ENCODE results near the gene ZDHHC21.

The ZDHHC21 gene

GRCh38 chr9:14574173-14574572, 119.1 kb downstream of the ZDHHC21 start:
- Histone ChIP-seq H3K9me3 (ENCODE audit: control insufficient read depth in 2 of 2, low read length in 2 of 2) (peaks cover 0 to 2% of the 10 kb centered on the region in 2 donors), H3K27ac (ENCODE audit: low read depth in 2 of 2, low read length in 2 of 2) (no peak overlapping the region), H3K36me3 (ENCODE audit: control insufficient read depth in 2 of 2, insufficient read depth in 2 of 2, low read length in 2 of 2) (no peaks in the 10 kb centered on the region), H3K4me1 (ENCODE audit: control insufficient read depth in 2 of 2, insufficient read depth in 2 of 2, low read length in 2 of 2) (no peaks in the 10 kb centered on the region), H3K4me3 (ENCODE audit: low read length in 2 of 2) (no peak overlapping the region), H3K9ac (ENCODE audit: low read depth in 1 of 2, low read length in 2 of 2) (no peak overlapping the region), H3K27me3 (ENCODE audit: control insufficient read depth in 2 of 2, insufficient read depth in 2 of 2, low read length in 2 of 2) (no peaks in the 10 kb centered on the region)

- no peak overlapping the region for H3K9ac ChIP-seq (ENCODE audit: low read depth in 1 of 2, low read length in 2 of 2)
- no peaks in the 10 kb centered on the region for H3K4me1 ChIP-seq (ENCODE audit: control insufficient read depth in 2 of 2, insufficient read depth in 2 of 2, low read length in 2 of 2)
Measured at GRCh38 chr9:14573319-14573718, 119.9 kb downstream of the ZDHHC21 start.

GRCh38 chr9:14565352-14566016, 127.7 kb downstream of the ZDHHC21 start:
- Histone ChIP-seq H3K9ac (ENCODE audit: low read depth in 1 of 2, low read length in 2 of 2) (no peak overlapping the region), H3K4me3 (ENCODE audit: low read length in 2 of 2) (no peak overlapping the region), H3K27ac (ENCODE audit: low read depth in 2 of 2, low read length in 2 of 2) (no peak overlapping the region), H3K27me3 (ENCODE audit: control insufficient read depth in 2 of 2, insufficient read depth in 2 of 2, low read length in 2 of 2) (no peaks in the 10 kb centered on the region), H3K9me3 (ENCODE audit: control insufficient read depth in 2 of 2, low read length in 2 of 2) (no peaks in the 10 kb centered on the region), H3K36me3 (ENCODE audit: control insufficient read depth in 2 of 2, insufficient read depth in 2 of 2, low read length in 2 of 2) (no peaks in the 10 kb centered on the region), H3K4me1 (ENCODE audit: control insufficient read depth in 2 of 2, insufficient read depth in 2 of 2, low read length in 2 of 2) (no peaks in the 10 kb centered on the region)

More at GRCh38 chr9:14573319-14573718, 119.9 kb downstream of the ZDHHC21 start:
- Histone ChIP-seq H3K27ac (ENCODE audit: low read depth in 2 of 2, low read length in 2 of 2) (no peak overlapping the region), H3K36me3 (ENCODE audit: control insufficient read depth in 2 of 2, insufficient read depth in 2 of 2, low read length in 2 of 2) (no peaks in the 10 kb centered on the region), H3K4me3 (ENCODE audit: low read length in 2 of 2) (no peak overlapping the region), H3K9me3 (ENCODE audit: control insufficient read depth in 2 of 2, low read length in 2 of 2) (peaks cover 0 to 2% of the 10 kb centered on the region in 2 donors), H3K27me3 (ENCODE audit: control insufficient read depth in 2 of 2, insufficient read depth in 2 of 2, low read length in 2 of 2) (no peaks in the 10 kb centered on the region)

GRCh38 chr9:14563902-14564624, 129.2 kb downstream of the ZDHHC21 start:
- no peaks in the 10 kb centered on the region for H3K36me3 ChIP-seq (ENCODE audit: control insufficient read depth in 2 of 2, insufficient read depth in 2 of 2, low read length in 2 of 2)
- no peak overlapping the region for H3K27ac ChIP-seq (ENCODE audit: low read depth in 2 of 2, low read length in 2 of 2)
- H3K27me3 ChIP-seq (ENCODE audit: control insufficient read depth in 2 of 2, insufficient read depth in 2 of 2, low read length in 2 of 2) = no peaks in the 10 kb centered on the region
- no peaks in the 10 kb centered on the region for H3K9me3 ChIP-seq (ENCODE audit: control insufficient read depth in 2 of 2, low read length in 2 of 2)
- no peak overlapping the region for H3K9ac ChIP-seq (ENCODE audit: low read depth in 1 of 2, low read length in 2 of 2)
- H3K4me3 ChIP-seq (ENCODE audit: low read length in 2 of 2) = no peak overlapping the region
- no peaks in the 10 kb centered on the region for H3K4me1 ChIP-seq (ENCODE audit: control insufficient read depth in 2 of 2, insufficient read depth in 2 of 2, low read length in 2 of 2)

GRCh38 chr9:14561929-14562405, 131.3 kb downstream of the ZDHHC21 start:
- no peak overlapping the region for H3K4me3 ChIP-seq (ENCODE audit: low read length in 2 of 2)
- no peaks in the 10 kb centered on the region for H3K4me1 ChIP-seq (ENCODE audit: control insufficient read depth in 2 of 2, insufficient read depth in 2 of 2, low read length in 2 of 2)
- H3K36me3 ChIP-seq (ENCODE audit: control insufficient read depth in 2 of 2, insufficient read depth in 2 of 2, low read length in 2 of 2) = no peaks in the 10 kb centered on the region
- H3K9me3 ChIP-seq (ENCODE audit: control insufficient read depth in 2 of 2, low read length in 2 of 2) = no peaks in the 10 kb centered on the region
- H3K9ac ChIP-seq (ENCODE audit: low read depth in 1 of 2, low read length in 2 of 2) = no peak overlapping the region
- no peaks in the 10 kb centered on the region for H3K27me3 ChIP-seq (ENCODE audit: control insufficient read depth in 2 of 2, insufficient read depth in 2 of 2, low read length in 2 of 2)
- H3K27ac ChIP-seq (ENCODE audit: low read depth in 2 of 2, low read length in 2 of 2) = no peak overlapping the region

All from mucosa of rectum (tissue), 2 donors.